GM12801 (cell line): ENCODE measurements around the gene SARS2.

Source experiments
- TF ChIP-seq, protein P1 (sequence below): IDR thresholded peaks from one replicate; pipeline ENCODE4 v1.5.1; 2011; ENCODE audit warnings: control low read depth; ENCODE audit not compliant: insufficient read length; ENCODE audit errors: extremely low read depth

Gene SARS2

DNA sequence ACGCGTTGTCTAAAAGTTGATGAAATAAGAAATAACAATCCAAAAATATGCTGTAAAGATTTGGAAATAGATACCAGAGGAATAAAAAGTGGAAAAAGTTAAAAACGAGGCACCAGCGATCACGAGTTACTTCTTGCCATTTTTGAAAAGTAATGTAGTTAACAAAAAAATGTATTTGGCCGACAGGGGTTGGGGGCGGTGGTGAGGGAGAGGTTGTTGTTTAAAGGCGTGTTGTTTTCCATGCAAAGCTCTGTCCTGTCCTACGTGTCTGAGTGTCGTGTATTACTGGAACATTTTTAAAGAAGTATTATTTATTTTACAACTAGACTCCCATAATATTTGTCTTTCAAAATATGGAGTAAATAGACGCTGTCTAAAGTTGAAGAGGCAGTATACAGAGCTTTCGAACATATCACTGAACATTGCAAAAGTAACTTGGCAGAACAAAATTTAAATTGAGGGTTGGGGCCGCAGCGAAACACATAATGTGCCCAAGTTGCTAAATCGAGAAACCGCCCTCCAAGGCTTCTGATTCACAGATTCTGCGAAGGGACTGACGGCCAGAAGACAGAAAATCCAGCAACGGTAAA lies 44.2 kb upstream of the SARS2 start:
- TF ChIP-seq, protein P1, sequence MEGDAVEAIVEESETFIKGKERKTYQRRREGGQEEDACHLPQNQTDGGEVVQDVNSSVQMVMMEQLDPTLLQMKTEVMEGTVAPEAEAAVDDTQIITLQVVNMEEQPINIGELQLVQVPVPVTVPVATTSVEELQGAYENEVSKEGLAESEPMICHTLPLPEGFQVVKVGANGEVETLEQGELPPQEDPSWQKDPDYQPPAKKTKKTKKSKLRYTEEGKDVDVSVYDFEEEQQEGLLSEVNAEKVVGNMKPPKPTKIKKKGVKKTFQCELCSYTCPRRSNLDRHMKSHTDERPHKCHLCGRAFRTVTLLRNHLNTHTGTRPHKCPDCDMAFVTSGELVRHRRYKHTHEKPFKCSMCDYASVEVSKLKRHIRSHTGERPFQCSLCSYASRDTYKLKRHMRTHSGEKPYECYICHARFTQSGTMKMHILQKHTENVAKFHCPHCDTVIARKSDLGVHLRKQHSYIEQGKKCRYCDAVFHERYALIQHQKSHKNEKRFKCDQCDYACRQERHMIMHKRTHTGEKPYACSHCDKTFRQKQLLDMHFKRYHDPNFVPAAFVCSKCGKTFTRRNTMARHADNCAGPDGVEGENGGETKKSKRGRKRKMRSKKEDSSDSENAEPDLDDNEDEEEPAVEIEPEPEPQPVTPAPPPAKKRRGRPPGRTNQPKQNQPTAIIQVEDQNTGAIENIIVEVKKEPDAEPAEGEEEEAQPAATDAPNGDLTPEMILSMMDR: no peak

DNA sequence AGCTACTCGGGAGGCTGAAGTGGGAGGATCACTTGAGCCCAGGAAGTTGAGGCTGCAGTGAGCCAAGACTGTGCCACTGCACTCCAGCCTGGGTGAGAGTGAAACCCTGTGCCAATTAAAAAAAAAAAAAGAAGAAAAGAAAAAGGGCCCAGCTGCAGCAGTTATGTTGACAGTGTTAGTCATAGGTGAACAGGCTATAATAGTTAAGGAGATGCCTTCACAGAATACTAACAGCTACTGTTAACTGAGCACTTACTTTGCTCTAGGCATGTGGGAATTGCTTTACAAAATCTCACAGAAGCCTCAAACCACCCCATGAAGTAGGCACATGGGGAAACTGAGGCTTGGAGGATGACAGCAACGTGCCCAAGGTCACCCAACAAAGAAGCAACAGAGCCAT lies 41.1 kb upstream of the SARS2 start:
- TF ChIP-seq, protein P1: no peak

DNA sequence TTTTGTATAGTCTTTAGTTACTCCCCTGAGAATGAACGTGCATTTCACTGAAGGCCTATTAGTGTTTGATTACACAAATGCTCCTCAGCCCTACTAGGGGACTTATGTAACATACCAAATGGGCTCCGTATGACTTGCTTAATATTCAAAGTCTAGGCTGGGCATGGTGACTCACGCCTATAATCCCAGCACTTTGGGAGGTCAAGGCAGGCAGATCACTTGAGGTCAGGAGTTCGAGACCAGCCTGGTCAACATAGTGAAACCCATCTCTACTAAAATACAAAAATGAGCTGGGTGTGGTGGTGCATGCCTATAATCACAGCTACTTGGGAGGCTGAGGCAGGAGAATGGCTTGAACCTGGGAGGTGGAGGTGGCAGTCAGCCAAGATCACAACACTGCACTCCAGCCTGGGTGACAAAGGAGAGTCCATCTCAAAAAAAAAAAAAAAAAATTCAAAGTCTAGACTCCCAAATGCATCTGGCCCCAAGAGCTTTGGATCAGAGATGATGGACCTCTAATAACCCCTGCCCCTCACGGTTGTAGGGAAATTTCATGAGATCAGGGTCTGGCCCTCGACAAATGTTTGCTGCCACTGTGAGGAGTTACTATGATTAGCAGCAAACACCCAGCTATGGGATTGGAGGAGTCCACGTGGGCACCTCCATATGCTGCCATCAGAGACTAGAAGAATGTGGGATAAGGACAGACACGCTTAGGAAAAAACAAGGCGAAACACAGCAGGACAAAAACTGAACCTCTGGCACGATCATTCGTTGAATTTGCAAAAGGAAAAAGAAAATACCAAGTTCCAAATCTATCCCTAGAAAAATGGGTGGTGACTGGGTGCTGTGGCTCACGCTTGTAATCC lies 40.3 kb upstream of the SARS2 start:
- TF ChIP-seq, protein P1: no peak

DNA sequence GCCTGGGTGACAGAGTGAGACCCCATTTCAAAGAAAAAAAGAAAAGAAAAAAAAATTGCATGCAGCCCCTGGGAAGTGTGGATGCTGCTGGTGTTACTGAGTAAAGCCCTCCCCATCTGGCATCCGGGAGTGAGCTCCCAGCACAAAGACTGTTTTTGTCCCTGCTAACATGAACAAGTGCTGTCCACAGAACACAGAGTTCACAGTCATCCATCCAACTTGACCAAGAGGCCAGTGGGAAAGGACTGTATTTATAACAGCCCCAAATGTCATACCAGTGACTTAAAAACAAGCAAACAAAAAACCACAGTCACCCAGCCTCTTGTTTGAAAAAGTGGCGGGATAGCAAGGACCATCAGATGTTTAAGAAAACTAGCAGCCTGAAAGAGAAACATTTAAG lies 34.2 kb upstream of the SARS2 start:
- TF ChIP-seq, protein P1: no peak

DNA sequence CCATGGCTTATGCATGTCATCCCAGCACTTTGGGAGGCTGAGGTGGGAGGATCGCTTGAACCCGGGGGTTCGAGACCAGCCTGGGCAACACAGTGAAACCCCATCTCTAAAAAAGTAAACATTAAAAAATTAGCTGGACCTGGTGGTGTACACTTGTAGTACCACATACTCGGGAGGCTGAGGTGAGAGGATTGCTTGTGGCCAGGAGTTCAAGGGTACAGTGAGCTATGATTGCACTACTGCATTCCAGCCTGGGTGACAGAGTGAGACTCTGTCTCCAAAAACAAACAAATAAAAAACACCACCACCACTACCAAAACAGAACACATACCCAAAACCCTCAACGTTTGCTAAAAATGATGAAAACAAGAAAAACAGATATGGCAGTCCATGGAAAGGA lies 29.1 kb upstream of the SARS2 start:
- TF ChIP-seq, protein P1: no peak

DNA sequence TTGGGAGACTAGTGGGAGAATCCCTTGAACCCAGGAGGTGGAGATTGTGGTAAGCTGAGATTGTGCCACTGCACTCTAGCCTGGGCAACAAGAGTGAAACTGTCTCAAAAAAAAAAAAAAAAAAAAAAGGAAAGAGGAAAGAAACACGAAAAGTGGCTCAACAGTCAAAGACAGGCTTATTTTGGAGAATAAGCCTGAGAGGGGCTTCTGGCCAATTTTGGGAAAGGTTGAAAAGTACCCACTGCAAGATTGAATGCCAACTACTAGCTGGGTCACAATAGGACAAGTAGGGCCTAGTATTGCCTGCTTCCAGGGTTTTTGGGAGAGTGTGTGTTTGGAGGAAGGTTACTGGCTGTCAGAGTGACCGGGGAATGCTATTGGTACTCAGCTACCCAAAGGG lies 27.7 kb upstream of the SARS2 start:
- TF ChIP-seq, protein P1: no peak

DNA sequence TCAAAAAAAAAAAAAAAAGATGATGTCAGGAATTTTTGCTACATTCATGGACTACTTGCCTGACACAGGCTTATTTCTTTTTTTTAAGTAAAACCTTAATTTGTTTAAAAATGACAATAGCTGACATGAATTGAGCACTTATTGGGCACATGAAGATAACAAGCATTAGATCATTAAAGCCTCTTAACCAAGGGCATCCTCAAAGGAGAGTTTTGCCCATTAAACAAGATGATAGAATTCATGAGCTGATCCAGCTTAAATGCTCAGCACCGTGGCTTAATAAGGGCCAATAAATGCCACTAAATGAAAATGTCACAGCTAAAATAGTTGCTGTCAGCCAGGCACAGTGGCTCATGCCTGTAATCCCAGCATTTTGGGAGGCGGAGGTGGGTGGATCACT lies 25.7 kb upstream of the SARS2 start:
- TF ChIP-seq, protein P1: no peak
